Measurements from ENCODE around the gene FAM110D. TPM values are rescaled to one million over a fixed set of nuclear protein-coding genes. Genes with fewer than 3 reads are reported as not detected.

Gene FAM110D
- total RNA-seq, 2 donors from 2014 or later = 0.38 to 1.1 TPM

GRCh38 chr1:26197301-26197700, 38.4 kb downstream of the FAM110D start:
- DNase-seq = no peak
- H3K9me3 Mint-ChIP-seq = no peaks in the 10 kb centered on the region
- no peak overlapping the region for H3K4me3 Mint-ChIP-seq
- no peaks in the 10 kb centered on the region for H3K36me3 Mint-ChIP-seq (ENCODE audit: low read depth)
- H3K9me3 ChIP-seq (ENCODE audit: control insufficient read depth, low read length) = no peaks in the 10 kb centered on the region
- H3K36me3 ChIP-seq (ENCODE audit: control insufficient read depth, insufficient read depth, low read length) = no peaks in the 10 kb centered on the region
- peaks cover 7% of the 10 kb centered on the region for H3K27me3 Mint-ChIP-seq (ENCODE audit: insufficient read depth)
- peaks cover 11% of the 10 kb centered on the region for H3K4me1 Mint-ChIP-seq
- no peak overlapping the region for H3K27ac Mint-ChIP-seq
- 94% methylated on average over 3 of the region's 3 CpGs for WGBS, 2 experiments (ENCODE audit: insufficient coverage in 1 of 2, insufficient read length in 1 of 2)
- no peaks in the 10 kb centered on the region for H3K27me3 ChIP-seq (ENCODE audit: control insufficient read depth, insufficient read depth, low read length, poor library complexity, severe bottlenecking)
- no peak for TF ChIP-seq CTCF (conservative IDR thresholded peaks at IDR 0.05)
- no peak overlapping the region for H3K4me3 ChIP-seq (ENCODE audit: low read length)
- no peaks in the 10 kb centered on the region for H3K4me1 ChIP-seq (ENCODE audit: control insufficient read depth, insufficient read depth, low read length)
- no peak overlapping the region for H3K9ac ChIP-seq (ENCODE audit: extremely low read depth, low read length, poor library complexity, severe bottlenecking)
- H3K27ac ChIP-seq (ENCODE audit: low read depth, low read length) = no peak overlapping the region

- Histone ChIP-seq H3K9me3 (ENCODE audit: control insufficient read depth, low read length) (no peaks in the 10 kb centered on the region), H3K9ac (ENCODE audit: extremely low read depth, low read length, poor library complexity, severe bottlenecking) (no peak overlapping the region), H3K27me3 (ENCODE audit: control insufficient read depth, insufficient read depth, low read length, poor library complexity, severe bottlenecking) (no peaks in the 10 kb centered on the region), H3K4me1 (ENCODE audit: control insufficient read depth, insufficient read depth, low read length) (no peaks in the 10 kb centered on the region), H3K4me3 (ENCODE audit: low read length) (no peak overlapping the region), H3K27ac (ENCODE audit: low read depth, low read length) (no peak overlapping the region), H3K36me3 (ENCODE audit: control insufficient read depth, insufficient read depth, low read length) (no peaks in the 10 kb centered on the region)
- no peak for DNase-seq
- Mint-ChIP-seq H3K9me3 (no peaks in the 10 kb centered on the region), H3K4me3 (no peak overlapping the region), H3K36me3 (ENCODE audit: low read depth) (no peaks in the 10 kb centered on the region), H3K27ac (no peak overlapping the region), H3K4me1 (peaks cover 11% of the 10 kb centered on the region), H3K27me3 (ENCODE audit: insufficient read depth) (peaks cover 11% of the 10 kb centered on the region)
- WGBS, 2 experiments (ENCODE audit: insufficient coverage in 1 of 2, insufficient read length in 1 of 2) = 84 to 85% methylated on average over 10 to 11 of the region's 11 CpGs
- TF ChIP-seq CTCF (conservative IDR thresholded peaks at IDR 0.05) = no peak
Observed at GRCh38 chr1:26197813-26198212, 38.9 kb downstream of the FAM110D start.

GRCh38 chr1:26200413-26200812, 41.5 kb downstream of the FAM110D start:
- DNase-seq = no peak
- no peak overlapping the region for H3K27ac ChIP-seq (ENCODE audit: low read depth, low read length)
- no peak for TF ChIP-seq CTCF (conservative IDR thresholded peaks at IDR 0.05)
- H3K36me3 ChIP-seq (ENCODE audit: control insufficient read depth, insufficient read depth, low read length) = no peaks in the 10 kb centered on the region
- Mint-ChIP-seq H3K9me3 (no peaks in the 10 kb centered on the region), H3K4me1 (peaks cover 11% of the 10 kb centered on the region), H3K27ac (no peak overlapping the region), H3K36me3 (ENCODE audit: low read depth) (no peaks in the 10 kb centered on the region), H3K27me3 (ENCODE audit: insufficient read depth) (peaks cover 9% of the 10 kb centered on the region), H3K4me3 (peak overlapping the region; percentile 54)
- WGBS, 2 experiments (ENCODE audit: insufficient coverage in 1 of 2, insufficient read length in 1 of 2) = 90 to 95% methylated on average over 4 to 5 of the region's 5 CpGs
- no peak overlapping the region for H3K4me3 ChIP-seq (ENCODE audit: low read length)
- H3K9me3 ChIP-seq (ENCODE audit: control insufficient read depth, low read length) = no peaks in the 10 kb centered on the region
- H3K4me1 ChIP-seq (ENCODE audit: control insufficient read depth, insufficient read depth, low read length) = no peaks in the 10 kb centered on the region
- H3K9ac ChIP-seq (ENCODE audit: extremely low read depth, low read length, poor library complexity, severe bottlenecking) = no peak overlapping the region
- H3K27me3 ChIP-seq (ENCODE audit: control insufficient read depth, insufficient read depth, low read length, poor library complexity, severe bottlenecking) = no peaks in the 10 kb centered on the region
